WTC11 (cell line): ENCODE data around the gene GSK3B. TPM values are rescaled to one million over a fixed set of nuclear protein-coding genes. Genes with fewer than 3 reads are reported as not detected.

Experiments
- ATF1 ChIP-seq: sonication (generic); formaldehyde crosslinking; IDR thresholded peaks from 2 replicates; pipeline ENCODE4 v1.8.1; 2023; ENCODE audit warnings: mild to moderate bottlenecking, moderate library complexity, missing genetic modification reagents
- CBFB ChIP-seq: sonication (generic); formaldehyde crosslinking; IDR thresholded peaks from 2 replicates; pipeline ENCODE4 v1.8.1; 2022; ENCODE audit warnings: mild to moderate bottlenecking, low read depth, missing genetic modification reagents
- CREM ChIP-seq: sonication (generic); formaldehyde crosslinking; IDR thresholded peaks from 2 replicates; pipeline ENCODE4 v1.8.1; 2022; ENCODE audit warnings: mild to moderate bottlenecking, missing genetic modification reagents, moderate library complexity
- ESRRA ChIP-seq: sonication (generic); formaldehyde crosslinking; IDR thresholded peaks from 2 replicates; pipeline ENCODE4 v1.8.1; 2022; ENCODE audit warnings: mild to moderate bottlenecking, missing genetic modification reagents, borderline replicate concordance
- FOXJ3 ChIP-seq: sonication (generic); formaldehyde crosslinking; IDR thresholded peaks from 2 replicates; pipeline ENCODE4 v1.9.0; 2021; ENCODE audit warnings: missing genetic modification reagents, mild to moderate bottlenecking, borderline replicate concordance
- FOXP1 ChIP-seq: sonication (generic); formaldehyde crosslinking; IDR thresholded peaks from 2 replicates; pipeline ENCODE4 v1.8.0; 2022; ENCODE audit warnings: missing genetic modification reagents, mild to moderate bottlenecking, moderate library complexity, borderline replicate concordance
- GABPB1 ChIP-seq: sonication (generic); formaldehyde crosslinking; IDR thresholded peaks from 2 replicates; pipeline ENCODE4 v1.8.1; 2023; ENCODE audit warnings: mild to moderate bottlenecking, missing genetic modification reagents
- GTF2I ChIP-seq: fragments of 250-450 bp; sonication (Bioruptor Pico); conservative IDR thresholded peaks from 2 replicates; pipeline ENCODE4 v1.4.0; 2021; ENCODE audit warnings: mild to moderate bottlenecking
- HMGA2 ChIP-seq: fragments of 250-450 bp; sonication (Bioruptor Pico); IDR thresholded peaks from 2 replicates; pipeline ENCODE4 v1.4.0; 2021; ENCODE audit warnings: mild to moderate bottlenecking, moderate library complexity
- JAZF1 ChIP-seq: fragments of 250-450 bp; sonication (Bioruptor Pico); IDR thresholded peaks from 2 replicates; pipeline ENCODE4 v1.9.0; 2021; ENCODE audit warnings: moderate library complexity, mild to moderate bottlenecking, inconsistent platforms
- KAT7 ChIP-seq: sonication (generic); formaldehyde crosslinking; IDR thresholded peaks from 2 replicates; pipeline ENCODE4 v1.8.1; 2023; ENCODE audit warnings: missing genetic modification reagents, mild to moderate bottlenecking, borderline replicate concordance
- MXD4 ChIP-seq: fragments of 250-450 bp; sonication (Bioruptor Pico); IDR thresholded peaks from 2 replicates; pipeline ENCODE4 v1.8.0; 2021; ENCODE audit warnings: mild to moderate bottlenecking, moderate library complexity, borderline replicate concordance
- MYBL2 ChIP-seq: sonication (generic); formaldehyde crosslinking; IDR thresholded peaks from 2 replicates; pipeline ENCODE4 v1.8.1; 2023; ENCODE audit warnings: mild to moderate bottlenecking, moderate library complexity, missing genetic modification reagents
- NR1H2 ChIP-seq: sonication (generic); formaldehyde crosslinking; IDR thresholded peaks from 2 replicates; pipeline ENCODE4 v1.9.0; 2021; ENCODE audit warnings: mild to moderate bottlenecking, moderate library complexity, missing genetic modification reagents
- RORB ChIP-seq: fragments of 250-450 bp; sonication (Bioruptor Pico); IDR thresholded peaks from 2 replicates; pipeline ENCODE4 v1.9.0; 2021; ENCODE audit warnings: mild to moderate bottlenecking
- SP1 ChIP-seq: sonication (generic); formaldehyde crosslinking; conservative IDR thresholded peaks from 2 replicates; pipeline ENCODE4 v1.8.1; 2022; ENCODE audit warnings: missing genetic modification reagents
- TP53 ChIP-seq: sonication (generic); formaldehyde crosslinking; IDR thresholded peaks from 2 replicates; pipeline ENCODE4 v1.8.1; 2023; ENCODE audit warnings: mild to moderate bottlenecking, missing genetic modification reagents
- ZNF121 ChIP-seq: sonication (generic); formaldehyde crosslinking; IDR thresholded peaks from 2 replicates; pipeline ENCODE4 v1.8.0; 2023; ENCODE audit warnings: missing genetic modification reagents
- ZNF219 ChIP-seq: sonication (generic); formaldehyde crosslinking; IDR thresholded peaks from 2 replicates; pipeline ENCODE4 v1.8.0; 2023; ENCODE audit warnings: missing genetic modification reagents, mild to moderate bottlenecking, borderline replicate concordance
- ZNF232 ChIP-seq: sonication (generic); formaldehyde crosslinking; IDR thresholded peaks from 2 replicates; pipeline ENCODE4 v1.8.0; 2022; ENCODE audit warnings: mild to moderate bottlenecking, missing genetic modification reagents
- ZNF396 ChIP-seq: fragments of 250-450 bp; sonication (Bioruptor Pico); IDR thresholded peaks from 2 replicates; pipeline ENCODE4 v1.8.0; 2021; ENCODE audit warnings: mild to moderate bottlenecking, moderate library complexity, borderline replicate concordance
- ZNF416 ChIP-seq: fragments of 250-450 bp; sonication (Bioruptor Pico); IDR thresholded peaks from 2 replicates; pipeline ENCODE4 v1.9.0; 2021; ENCODE audit warnings: mild to moderate bottlenecking, inconsistent platforms
- total RNA-seq: library from RNA; stranded (reverse); gene quantifications from 3 replicates; pipeline ENCODE4 v1.2.3, GENCODE V29; 2021
- TF ChIP-seq, protein P1 (sequence below): sonication (generic); formaldehyde crosslinking; IDR thresholded peaks from 2 replicates; pipeline ENCODE4 v1.8.0; 2022; ENCODE audit warnings: mild to moderate bottlenecking, missing genetic modification reagents
- TF ChIP-seq, protein P2 (sequence below): sonication (generic); formaldehyde crosslinking; IDR thresholded peaks from 2 replicates; pipeline ENCODE4 v1.8.1; 2023; ENCODE audit warnings: mild to moderate bottlenecking, missing genetic modification reagents, moderate library complexity
- TF ChIP-seq, protein P3 (sequence below): sonication (generic); formaldehyde crosslinking; IDR thresholded peaks from 2 replicates; pipeline ENCODE4 v1.8.1; 2023; ENCODE audit warnings: mild to moderate bottlenecking, missing genetic modification reagents, moderate library complexity
- TF ChIP-seq, protein P4 (sequence below): sonication (generic); formaldehyde crosslinking; IDR thresholded peaks from 2 replicates; pipeline ENCODE4 v1.8.1; 2023; ENCODE audit warnings: mild to moderate bottlenecking, missing genetic modification reagents
- TF ChIP-seq, protein P5 (sequence below): sonication (generic); formaldehyde crosslinking; IDR thresholded peaks from 2 replicates; pipeline ENCODE4 v1.8.0; 2023; ENCODE audit warnings: mild to moderate bottlenecking, missing genetic modification reagents
- TF ChIP-seq, protein P6 (sequence below): sonication (generic); formaldehyde crosslinking; IDR thresholded peaks from 2 replicates; pipeline ENCODE4 v1.8.0; 2023; ENCODE audit warnings: missing genetic modification reagents
- TF ChIP-seq, protein P7 (sequence below): fragments of 200-600 bp; IDR thresholded peaks from 2 replicates; pipeline ENCODE4 v1.8.0; 2022; ENCODE audit warnings: antibody characterized with exemption
- TF ChIP-seq, protein P8 (sequence below): sonication (generic); formaldehyde crosslinking; IDR thresholded peaks from 2 replicates; pipeline ENCODE4 v1.8.1; 2023; ENCODE audit warnings: mild to moderate bottlenecking, missing genetic modification reagents

Gene GSK3B
- total RNA-seq, 1 experiment from 2014 or later = 48.9 TPM

DNA sequence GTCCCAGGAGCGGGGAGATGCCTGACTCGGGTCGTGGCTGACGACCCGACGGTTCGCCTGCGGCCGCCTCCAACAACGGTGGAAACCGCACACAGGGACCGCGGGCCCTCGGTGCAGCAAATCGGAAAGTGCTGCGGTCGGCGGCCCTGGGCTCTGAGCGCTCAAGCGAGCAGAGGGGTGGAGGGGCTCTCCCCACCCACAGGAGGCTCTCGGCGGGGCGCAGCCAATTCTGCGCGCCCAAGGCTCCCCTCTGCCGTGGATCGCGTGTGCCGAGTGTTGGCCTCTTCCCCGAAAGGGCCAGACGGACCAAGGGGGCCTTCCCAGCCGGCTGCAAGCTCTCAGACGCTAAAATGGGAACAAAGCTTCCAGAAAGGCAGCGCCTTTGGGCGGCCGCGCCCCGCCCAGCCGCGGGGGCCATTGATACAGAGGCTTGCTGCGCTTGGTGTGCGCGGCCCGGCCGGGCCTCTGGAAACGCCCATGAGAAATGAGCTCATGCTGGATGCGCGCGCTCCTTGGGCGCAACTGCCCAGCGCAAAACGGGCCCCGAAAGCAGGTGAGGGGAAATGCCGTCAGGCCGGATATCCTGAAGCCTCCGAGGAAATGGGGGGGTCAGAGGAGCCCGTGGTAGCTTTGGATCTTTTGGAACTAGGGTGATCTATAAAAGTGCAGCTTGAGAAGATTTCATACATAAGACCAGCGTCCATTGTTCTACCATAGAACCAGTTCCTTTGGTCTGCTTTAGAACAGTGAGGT lies 1.2 kb upstream of the GSK3B start (continued):
- TF ChIP-seq, protein P1, sequence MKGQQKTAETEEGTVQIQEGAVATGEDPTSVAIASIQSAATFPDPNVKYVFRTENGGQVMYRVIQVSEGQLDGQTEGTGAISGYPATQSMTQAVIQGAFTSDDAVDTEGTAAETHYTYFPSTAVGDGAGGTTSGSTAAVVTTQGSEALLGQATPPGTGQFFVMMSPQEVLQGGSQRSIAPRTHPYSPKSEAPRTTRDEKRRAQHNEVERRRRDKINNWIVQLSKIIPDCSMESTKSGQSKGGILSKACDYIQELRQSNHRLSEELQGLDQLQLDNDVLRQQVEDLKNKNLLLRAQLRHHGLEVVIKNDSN (CRISPR knock-in tag) = no peak
- TF ChIP-seq, protein P2, sequence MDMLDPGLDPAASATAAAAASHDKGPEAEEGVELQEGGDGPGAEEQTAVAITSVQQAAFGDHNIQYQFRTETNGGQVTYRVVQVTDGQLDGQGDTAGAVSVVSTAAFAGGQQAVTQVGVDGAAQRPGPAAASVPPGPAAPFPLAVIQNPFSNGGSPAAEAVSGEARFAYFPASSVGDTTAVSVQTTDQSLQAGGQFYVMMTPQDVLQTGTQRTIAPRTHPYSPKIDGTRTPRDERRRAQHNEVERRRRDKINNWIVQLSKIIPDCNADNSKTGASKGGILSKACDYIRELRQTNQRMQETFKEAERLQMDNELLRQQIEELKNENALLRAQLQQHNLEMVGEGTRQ (CRISPR knock-in tag) = no peak
- TF ChIP-seq, protein P3, sequence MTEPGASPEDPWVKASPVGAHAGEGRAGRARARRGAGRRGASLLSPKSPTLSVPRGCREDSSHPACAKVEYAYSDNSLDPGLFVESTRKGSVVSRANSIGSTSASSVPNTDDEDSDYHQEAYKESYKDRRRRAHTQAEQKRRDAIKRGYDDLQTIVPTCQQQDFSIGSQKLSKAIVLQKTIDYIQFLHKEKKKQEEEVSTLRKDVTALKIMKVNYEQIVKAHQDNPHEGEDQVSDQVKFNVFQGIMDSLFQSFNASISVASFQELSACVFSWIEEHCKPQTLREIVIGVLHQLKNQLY (CRISPR knock-in tag) = no peak
- TF ChIP-seq SP1 (CRISPR knock-in tag) (no peak), CBFB (CRISPR knock-in tag) (no peak), MYBL2 (peak; percentile 84; the same call in 1 of the 2 replicates), ZNF232 (CRISPR knock-in tag) (no peak), HMGA2 (CRISPR knock-in tag) (no peak), ZNF396 (no peak), CREM (CRISPR knock-in tag) (no peak), RORB (CRISPR knock-in tag) (no peak), TP53 (CRISPR knock-in tag) (peak; percentile 63; the same call in 1 of the 2 replicates), FOXP1 (CRISPR knock-in tag) (peak; percentile 81; the same call in 1 of the 2 replicates), KAT7 (peak; percentile 93; the same call in 1 of the 2 replicates), ZNF219 (no peak), ATF1 (CRISPR knock-in tag) (no peak), NR1H2 (CRISPR knock-in tag) (no peak), ESRRA (CRISPR knock-in tag) (no peak; the same call in 1 of the 2 replicates), GTF2I (no peak), JAZF1 (CRISPR knock-in tag) (no peak), GABPB1 (CRISPR knock-in tag) (peak; percentile 62), ZNF121 (peak; percentile 63; the same call in 1 of the 2 replicates), FOXJ3 (CRISPR knock-in tag) (no peak), ZNF416 (CRISPR knock-in tag) (peak; percentile 75; the same call in 1 of the 2 replicates), MXD4 (CRISPR knock-in tag) (no peak)
- TF ChIP-seq, protein P4, sequence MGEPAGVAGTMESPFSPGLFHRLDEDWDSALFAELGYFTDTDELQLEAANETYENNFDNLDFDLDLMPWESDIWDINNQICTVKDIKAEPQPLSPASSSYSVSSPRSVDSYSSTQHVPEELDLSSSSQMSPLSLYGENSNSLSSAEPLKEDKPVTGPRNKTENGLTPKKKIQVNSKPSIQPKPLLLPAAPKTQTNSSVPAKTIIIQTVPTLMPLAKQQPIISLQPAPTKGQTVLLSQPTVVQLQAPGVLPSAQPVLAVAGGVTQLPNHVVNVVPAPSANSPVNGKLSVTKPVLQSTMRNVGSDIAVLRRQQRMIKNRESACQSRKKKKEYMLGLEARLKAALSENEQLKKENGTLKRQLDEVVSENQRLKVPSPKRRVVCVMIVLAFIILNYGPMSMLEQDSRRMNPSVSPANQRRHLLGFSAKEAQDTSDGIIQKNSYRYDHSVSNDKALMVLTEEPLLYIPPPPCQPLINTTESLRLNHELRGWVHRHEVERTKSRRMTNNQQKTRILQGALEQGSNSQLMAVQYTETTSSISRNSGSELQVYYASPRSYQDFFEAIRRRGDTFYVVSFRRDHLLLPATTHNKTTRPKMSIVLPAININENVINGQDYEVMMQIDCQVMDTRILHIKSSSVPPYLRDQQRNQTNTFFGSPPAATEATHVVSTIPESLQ (CRISPR knock-in tag) = no peak
- TF ChIP-seq, protein P5, sequence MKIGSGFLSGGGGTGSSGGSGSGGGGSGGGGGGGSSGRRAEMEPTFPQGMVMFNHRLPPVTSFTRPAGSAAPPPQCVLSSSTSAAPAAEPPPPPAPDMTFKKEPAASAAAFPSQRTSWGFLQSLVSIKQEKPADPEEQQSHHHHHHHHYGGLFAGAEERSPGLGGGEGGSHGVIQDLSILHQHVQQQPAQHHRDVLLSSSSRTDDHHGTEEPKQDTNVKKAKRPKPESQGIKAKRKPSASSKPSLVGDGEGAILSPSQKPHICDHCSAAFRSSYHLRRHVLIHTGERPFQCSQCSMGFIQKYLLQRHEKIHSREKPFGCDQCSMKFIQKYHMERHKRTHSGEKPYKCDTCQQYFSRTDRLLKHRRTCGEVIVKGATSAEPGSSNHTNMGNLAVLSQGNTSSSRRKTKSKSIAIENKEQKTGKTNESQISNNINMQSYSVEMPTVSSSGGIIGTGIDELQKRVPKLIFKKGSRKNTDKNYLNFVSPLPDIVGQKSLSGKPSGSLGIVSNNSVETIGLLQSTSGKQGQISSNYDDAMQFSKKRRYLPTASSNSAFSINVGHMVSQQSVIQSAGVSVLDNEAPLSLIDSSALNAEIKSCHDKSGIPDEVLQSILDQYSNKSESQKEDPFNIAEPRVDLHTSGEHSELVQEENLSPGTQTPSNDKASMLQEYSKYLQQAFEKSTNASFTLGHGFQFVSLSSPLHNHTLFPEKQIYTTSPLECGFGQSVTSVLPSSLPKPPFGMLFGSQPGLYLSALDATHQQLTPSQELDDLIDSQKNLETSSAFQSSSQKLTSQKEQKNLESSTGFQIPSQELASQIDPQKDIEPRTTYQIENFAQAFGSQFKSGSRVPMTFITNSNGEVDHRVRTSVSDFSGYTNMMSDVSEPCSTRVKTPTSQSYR (CRISPR knock-in tag) = no peak
- TF ChIP-seq, protein P6, sequence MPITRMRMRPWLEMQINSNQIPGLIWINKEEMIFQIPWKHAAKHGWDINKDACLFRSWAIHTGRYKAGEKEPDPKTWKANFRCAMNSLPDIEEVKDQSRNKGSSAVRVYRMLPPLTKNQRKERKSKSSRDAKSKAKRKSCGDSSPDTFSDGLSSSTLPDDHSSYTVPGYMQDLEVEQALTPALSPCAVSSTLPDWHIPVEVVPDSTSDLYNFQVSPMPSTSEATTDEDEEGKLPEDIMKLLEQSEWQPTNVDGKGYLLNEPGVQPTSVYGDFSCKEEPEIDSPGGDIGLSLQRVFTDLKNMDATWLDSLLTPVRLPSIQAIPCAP = no peak
- TF ChIP-seq, protein P7, sequence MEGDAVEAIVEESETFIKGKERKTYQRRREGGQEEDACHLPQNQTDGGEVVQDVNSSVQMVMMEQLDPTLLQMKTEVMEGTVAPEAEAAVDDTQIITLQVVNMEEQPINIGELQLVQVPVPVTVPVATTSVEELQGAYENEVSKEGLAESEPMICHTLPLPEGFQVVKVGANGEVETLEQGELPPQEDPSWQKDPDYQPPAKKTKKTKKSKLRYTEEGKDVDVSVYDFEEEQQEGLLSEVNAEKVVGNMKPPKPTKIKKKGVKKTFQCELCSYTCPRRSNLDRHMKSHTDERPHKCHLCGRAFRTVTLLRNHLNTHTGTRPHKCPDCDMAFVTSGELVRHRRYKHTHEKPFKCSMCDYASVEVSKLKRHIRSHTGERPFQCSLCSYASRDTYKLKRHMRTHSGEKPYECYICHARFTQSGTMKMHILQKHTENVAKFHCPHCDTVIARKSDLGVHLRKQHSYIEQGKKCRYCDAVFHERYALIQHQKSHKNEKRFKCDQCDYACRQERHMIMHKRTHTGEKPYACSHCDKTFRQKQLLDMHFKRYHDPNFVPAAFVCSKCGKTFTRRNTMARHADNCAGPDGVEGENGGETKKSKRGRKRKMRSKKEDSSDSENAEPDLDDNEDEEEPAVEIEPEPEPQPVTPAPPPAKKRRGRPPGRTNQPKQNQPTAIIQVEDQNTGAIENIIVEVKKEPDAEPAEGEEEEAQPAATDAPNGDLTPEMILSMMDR = no peak
- TF ChIP-seq, protein P8, sequence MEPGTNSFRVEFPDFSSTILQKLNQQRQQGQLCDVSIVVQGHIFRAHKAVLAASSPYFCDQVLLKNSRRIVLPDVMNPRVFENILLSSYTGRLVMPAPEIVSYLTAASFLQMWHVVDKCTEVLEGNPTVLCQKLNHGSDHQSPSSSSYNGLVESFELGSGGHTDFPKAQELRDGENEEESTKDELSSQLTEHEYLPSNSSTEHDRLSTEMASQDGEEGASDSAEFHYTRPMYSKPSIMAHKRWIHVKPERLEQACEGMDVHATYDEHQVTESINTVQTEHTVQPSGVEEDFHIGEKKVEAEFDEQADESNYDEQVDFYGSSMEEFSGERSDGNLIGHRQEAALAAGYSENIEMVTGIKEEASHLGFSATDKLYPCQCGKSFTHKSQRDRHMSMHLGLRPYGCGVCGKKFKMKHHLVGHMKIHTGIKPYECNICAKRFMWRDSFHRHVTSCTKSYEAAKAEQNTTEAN = peak; percentile 73
